ENCODE results near the gene TMEM151B.

Gene TMEM151B

GRCh38 chr6:44269921-44270525 lies at the start of gene TMEM151B:
Gene TMEM151B, plus strand, starts transcription at chr6:44270450. Its CDS starts 293 bp downstream, at chr6:44270743.
- H3K27ac ChIP-seq (ENCODE audit: low read length), result no peak within 1 kb of the TSS
- H3K4me1 ChIP-seq (ENCODE audit: control insufficient read depth, insufficient read depth, low read length), result peaks cover 4% of the 10 kb centered on the region
- H3K27me3 ChIP-seq (ENCODE audit: control insufficient read depth in 1 of 2, insufficient read depth in 2 of 2, low read length in 2 of 2), result peaks cover 47 to 52% of the 10 kb centered on the region in 2 donors
- H3K36me3 ChIP-seq (ENCODE audit: control insufficient read depth in 2 of 2, insufficient read depth in 2 of 2, low read length in 2 of 2), result no peaks in the 10 kb centered on the region
- H3K4me3 ChIP-seq (ENCODE audit: low read length in 2 of 2), result no peak within 1 kb of the TSS
- no peaks in the 10 kb centered on the region for H3K9me3 ChIP-seq (ENCODE audit: control insufficient read depth in 2 of 2, low read length in 2 of 2)
- H3K9ac ChIP-seq (ENCODE audit: low read length in 2 of 2), result no peak within 1 kb of the TSS

DNA sequence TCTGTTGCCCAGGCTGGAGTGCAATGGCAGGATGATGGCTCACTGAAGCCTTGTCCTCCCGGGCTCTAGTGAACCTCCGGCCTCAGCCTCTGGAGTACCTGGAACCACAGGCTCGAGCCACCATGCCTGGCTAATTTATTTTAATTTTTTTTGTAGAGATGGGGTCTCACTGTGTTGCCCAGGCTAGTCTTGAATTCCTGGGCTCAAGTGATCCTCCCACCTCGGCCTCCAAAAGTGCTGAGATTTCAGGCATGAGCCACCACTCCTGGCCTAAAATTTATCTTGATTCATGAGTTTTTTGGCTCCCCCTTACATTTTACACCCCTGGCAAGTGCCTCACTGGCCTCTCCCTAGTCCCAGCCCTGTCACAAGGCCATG lies 49.3 kb upstream of the TMEM151B start:
- Histone ChIP-seq H3K27ac (ENCODE audit: low read length) (peak overlapping the region; percentile 96), H3K4me1 (ENCODE audit: control insufficient read depth, insufficient read depth, low read length) (peaks cover 72% of the 10 kb centered on the region), H3K4me3 (ENCODE audit: low read length in 2 of 2) (peak overlapping the region; percentile 46 to 83), H3K9ac (ENCODE audit: low read length in 2 of 2) (peak overlapping the region; percentile 58 to 75), H3K9me3 (ENCODE audit: control insufficient read depth in 2 of 2, low read length in 2 of 2) (no peaks in the 10 kb centered on the region), H3K36me3 (ENCODE audit: control insufficient read depth in 2 of 2, insufficient read depth in 2 of 2, low read length in 2 of 2) (no peaks in the 10 kb centered on the region), H3K27me3 (ENCODE audit: control insufficient read depth in 1 of 2, insufficient read depth in 2 of 2, low read length in 2 of 2) (no peaks in the 10 kb centered on the region)

- Histone ChIP-seq H3K27ac (ENCODE audit: low read length) (peak overlapping the region; percentile 96), H3K4me3 (ENCODE audit: low read length in 2 of 2) (peak overlapping the region; percentile 66 to 83)
Observed at GRCh38 chr6:44221291-44221960, 48.8 kb upstream of the TMEM151B start.

DNA sequence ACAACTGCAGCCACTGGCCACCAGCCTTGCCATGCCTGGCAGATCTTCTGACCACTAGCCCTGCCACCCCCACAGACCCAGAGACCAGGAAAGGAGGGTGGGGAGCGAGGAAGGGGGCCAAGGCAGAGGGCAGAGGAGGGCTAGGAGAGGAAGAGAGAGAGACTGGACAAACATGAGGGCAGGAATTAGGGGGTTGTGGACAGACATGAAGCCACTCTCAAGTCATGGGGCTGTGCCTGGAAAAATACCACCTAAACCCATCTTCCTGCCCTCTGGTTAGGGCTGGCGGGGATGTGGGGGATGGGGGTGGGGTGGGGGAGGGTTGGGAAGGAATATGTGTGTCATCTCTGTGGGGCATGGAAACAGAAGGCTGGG lies 48.3 kb upstream of the TMEM151B start:
- H3K36me3 ChIP-seq (ENCODE audit: control insufficient read depth in 2 of 2, insufficient read depth in 2 of 2, low read length in 2 of 2), result no peaks in the 10 kb centered on the region
- peak overlapping the region; percentile 66 to 83 for H3K4me3 ChIP-seq (ENCODE audit: low read length in 2 of 2)
- peak overlapping the region; percentile 96 for H3K27ac ChIP-seq (ENCODE audit: low read length)
- peaks cover 73% of the 10 kb centered on the region for H3K4me1 ChIP-seq (ENCODE audit: control insufficient read depth, insufficient read depth, low read length)
- no peaks in the 10 kb centered on the region for H3K27me3 ChIP-seq (ENCODE audit: control insufficient read depth in 1 of 2, insufficient read depth in 2 of 2, low read length in 2 of 2)
- H3K9ac ChIP-seq (ENCODE audit: low read length in 2 of 2), result peak overlapping the region; percentile 66 to 75
- no peaks in the 10 kb centered on the region for H3K9me3 ChIP-seq (ENCODE audit: control insufficient read depth in 2 of 2, low read length in 2 of 2)

More at GRCh38 chr6:44221291-44221960, 48.8 kb upstream of the TMEM151B start:
- no peaks in the 10 kb centered on the region for H3K9me3 ChIP-seq (ENCODE audit: control insufficient read depth in 2 of 2, low read length in 2 of 2)
- H3K4me1 ChIP-seq (ENCODE audit: control insufficient read depth, insufficient read depth, low read length), result peaks cover 73% of the 10 kb centered on the region
- H3K36me3 ChIP-seq (ENCODE audit: control insufficient read depth in 2 of 2, insufficient read depth in 2 of 2, low read length in 2 of 2), result no peaks in the 10 kb centered on the region
- H3K9ac ChIP-seq (ENCODE audit: low read length in 2 of 2), result peak overlapping the region; percentile 66 to 75
- H3K27me3 ChIP-seq (ENCODE audit: control insufficient read depth in 1 of 2, insufficient read depth in 2 of 2, low read length in 2 of 2), result no peaks in the 10 kb centered on the region

GRCh38 chr6:44222486-44223318 lies 47.5 kb upstream of the TMEM151B start:
- H3K9ac ChIP-seq (ENCODE audit: low read length in 2 of 2), result peak overlapping the region; percentile 71 to 75
- peaks cover 73% of the 10 kb centered on the region for H3K4me1 ChIP-seq (ENCODE audit: control insufficient read depth, insufficient read depth, low read length)
- no peaks in the 10 kb centered on the region for H3K9me3 ChIP-seq (ENCODE audit: control insufficient read depth in 2 of 2, low read length in 2 of 2)
- H3K27me3 ChIP-seq (ENCODE audit: control insufficient read depth in 1 of 2, insufficient read depth in 2 of 2, low read length in 2 of 2), result no peaks in the 10 kb centered on the region
- peak overlapping the region; percentile 66 to 83 for H3K4me3 ChIP-seq (ENCODE audit: low read length in 2 of 2)
- no peaks in the 10 kb centered on the region for H3K36me3 ChIP-seq (ENCODE audit: control insufficient read depth in 2 of 2, insufficient read depth in 2 of 2, low read length in 2 of 2)
- peak overlapping the region; percentile 94 for H3K27ac ChIP-seq (ENCODE audit: low read length)

DNA sequence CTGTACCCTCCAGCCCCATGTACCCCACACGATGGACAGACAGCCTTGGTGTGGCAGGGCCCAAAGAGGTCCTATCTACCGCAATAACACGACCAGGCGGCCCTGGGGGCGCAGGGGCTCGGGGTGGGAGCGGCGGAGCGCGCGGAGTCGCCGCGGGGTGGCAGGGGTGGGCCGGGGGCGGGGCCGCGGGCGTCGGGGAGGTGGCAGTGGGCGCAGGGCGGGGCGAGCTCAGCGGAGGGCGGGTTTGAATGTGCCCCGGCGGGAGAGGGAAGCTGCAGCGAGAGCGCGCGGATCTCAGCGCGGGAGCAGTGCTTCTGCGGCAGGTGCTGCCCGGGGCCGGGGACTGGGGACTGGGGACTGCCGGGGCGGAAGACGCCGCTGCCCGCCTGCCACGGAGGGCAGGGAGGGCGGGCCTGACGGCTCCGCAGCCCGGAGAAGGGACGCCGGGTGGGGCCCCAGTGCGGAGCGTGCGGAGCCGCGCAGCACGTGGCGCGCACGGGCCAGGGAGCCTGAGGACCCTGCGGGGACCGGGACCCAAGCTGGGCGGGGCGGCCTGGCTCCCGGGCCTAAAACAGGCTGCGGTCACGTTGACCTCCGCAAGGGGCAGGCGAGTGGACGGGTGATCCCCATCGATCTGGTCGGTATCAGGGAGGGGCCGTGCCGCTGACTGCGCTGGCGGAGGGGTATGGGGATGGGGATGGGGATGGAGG lies 46.8 kb upstream of the TMEM151B start, which contains the start of gene SLC29A1:
SLC29A1 (plus strand) TSS at position 277 of the 710 bp plus-strand sequence. CDS start 3,719 bp downstream, outside the sequence.
- no peaks in the 10 kb centered on the region for H3K36me3 ChIP-seq (ENCODE audit: control insufficient read depth in 2 of 2, insufficient read depth in 2 of 2, low read length in 2 of 2)
- no peaks in the 10 kb centered on the region for H3K27me3 ChIP-seq (ENCODE audit: control insufficient read depth in 1 of 2, insufficient read depth in 2 of 2, low read length in 2 of 2)
- H3K27ac ChIP-seq (ENCODE audit: low read length), result peak within 1 kb of the TSS; percentile 97
- peak within 1 kb of the TSS; percentile 66 to 83 for H3K4me3 ChIP-seq (ENCODE audit: low read length in 2 of 2)
- peak within 1 kb of the TSS; percentile 71 to 75 for H3K9ac ChIP-seq (ENCODE audit: low read length in 2 of 2)
- H3K4me1 ChIP-seq (ENCODE audit: control insufficient read depth, insufficient read depth, low read length), result peaks cover 73% of the 10 kb centered on the region
- H3K9me3 ChIP-seq (ENCODE audit: control insufficient read depth in 2 of 2, low read length in 2 of 2), result no peaks in the 10 kb centered on the region

GRCh38 chr6:44224029-44224964 lies 46.0 kb upstream of the TMEM151B start:
- no peaks in the 10 kb centered on the region for H3K27me3 ChIP-seq (ENCODE audit: control insufficient read depth in 1 of 2, insufficient read depth in 2 of 2, low read length in 2 of 2)
- H3K9ac ChIP-seq (ENCODE audit: low read length in 2 of 2), result peak overlapping the region; percentile 60 to 71
- H3K4me1 ChIP-seq (ENCODE audit: control insufficient read depth, insufficient read depth, low read length), result peaks cover 77% of the 10 kb centered on the region
- peaks cover 0 to 4% of the 10 kb centered on the region in 2 donors for H3K36me3 ChIP-seq (ENCODE audit: control insufficient read depth in 2 of 2, insufficient read depth in 2 of 2, low read length in 2 of 2)
- H3K9me3 ChIP-seq (ENCODE audit: control insufficient read depth in 2 of 2, low read length in 2 of 2), result no peaks in the 10 kb centered on the region
- peak overlapping the region; percentile 97 for H3K27ac ChIP-seq (ENCODE audit: low read length)
- peak overlapping the region; percentile 55 to 83 for H3K4me3 ChIP-seq (ENCODE audit: low read length in 2 of 2)

DNA sequence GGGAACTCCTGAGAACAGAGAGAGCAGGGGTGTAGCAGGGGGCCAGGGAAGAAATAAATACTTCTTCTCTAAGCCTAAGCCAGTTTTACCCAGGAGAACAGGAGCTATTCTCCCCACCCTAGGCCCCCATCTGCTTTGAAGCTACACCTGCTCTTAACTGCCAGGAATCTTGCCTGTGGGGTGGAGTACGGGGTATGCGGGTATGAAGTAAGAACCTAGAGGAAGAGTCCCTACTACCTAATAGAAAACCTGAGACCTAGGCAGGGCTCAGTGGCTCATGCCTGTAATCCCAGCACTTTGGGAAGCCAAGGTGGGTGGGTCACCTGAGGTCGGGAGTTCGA lies 45.3 kb upstream of the TMEM151B start:
- peaks cover 83% of the 10 kb centered on the region for H3K4me1 ChIP-seq (ENCODE audit: control insufficient read depth, insufficient read depth, low read length)
- H3K9me3 ChIP-seq (ENCODE audit: control insufficient read depth in 2 of 2, low read length in 2 of 2), result no peaks in the 10 kb centered on the region
- H3K4me3 ChIP-seq (ENCODE audit: low read length in 2 of 2), result peak overlapping the region; percentile 55 to 83
- H3K27me3 ChIP-seq (ENCODE audit: control insufficient read depth in 1 of 2, insufficient read depth in 2 of 2, low read length in 2 of 2), result no peaks in the 10 kb centered on the region
- H3K27ac ChIP-seq (ENCODE audit: low read length), result peak overlapping the region; percentile 97
- H3K36me3 ChIP-seq (ENCODE audit: control insufficient read depth in 2 of 2, insufficient read depth in 2 of 2, low read length in 2 of 2), result peaks cover 5 to 9% of the 10 kb centered on the region in 2 donors
- peak overlapping the region; percentile 60 to 71 for H3K9ac ChIP-seq (ENCODE audit: low read length in 2 of 2)

- H3K36me3 ChIP-seq (ENCODE audit: control insufficient read depth in 2 of 2, insufficient read depth in 2 of 2, low read length in 2 of 2), result peaks cover 10 to 14% of the 10 kb centered on the region in 2 donors
- peak overlapping the region; percentile 97 for H3K27ac ChIP-seq (ENCODE audit: low read length)
- no peaks in the 10 kb centered on the region for H3K9me3 ChIP-seq (ENCODE audit: control insufficient read depth in 2 of 2, low read length in 2 of 2)
- no peaks in the 10 kb centered on the region for H3K27me3 ChIP-seq (ENCODE audit: control insufficient read depth in 1 of 2, insufficient read depth in 2 of 2, low read length in 2 of 2)
- peak overlapping the region; percentile 58 to 83 for H3K4me3 ChIP-seq (ENCODE audit: low read length in 2 of 2)
- peak overlapping the region; percentile 51 to 62 for H3K9ac ChIP-seq (ENCODE audit: low read length in 2 of 2)
- peaks cover 87% of the 10 kb centered on the region for H3K4me1 ChIP-seq (ENCODE audit: control insufficient read depth, insufficient read depth, low read length)
Observed at GRCh38 chr6:44225579-44226325, 44.5 kb upstream of the TMEM151B start.

All from stomach smooth muscle (tissue), 2 donors.